Ovary (tissue), 9 donors: ENCODE data around the gene SCRN3. TPM values are rescaled to one million over a fixed set of nuclear protein-coding genes. Genes with fewer than 3 reads are reported as not detected.
A peak's percentile ranks its signal among the peaks of the same experiment; 100 is the strongest.
"Not testable (repeated sequence)": the region's sequence is repeated elsewhere in the genome, so short reads cannot be mapped to it uniquely, and the experiment has no call there.

ENCODE experiments used
- DNase-seq, 5 donors: peaks; one replicate each; pipeline ENCODE4 v3.0.0-alpha.2; 2019 to 2020
- H3K27ac ChIP-seq, 2 donors: fragments of 200-600 bp; one replicate each; pipeline versions ENCODE4 v1.5.1 to v1.8.0; 2019 to 2022
- H3K27me3 ChIP-seq: fragments of 200-600 bp; one replicate; pipeline ENCODE4 v1.8.0; 2022
- H3K36me3 ChIP-seq: fragments of 200-600 bp; sonication (generic); one replicate; pipeline ENCODE4 v1.5.1; 2019
- H3K4me1 ChIP-seq: one replicate; pipeline ENCODE4 v1.8.1; 2013; ENCODE audit warnings: mild to moderate bottlenecking, moderate library complexity; ENCODE audit not compliant: insufficient read depth
- H3K4me3 ChIP-seq: fragments of 200-600 bp; sonication (generic); one replicate; pipeline ENCODE4 v1.5.1; 2017
- H3K9me3 ChIP-seq, 2 donors: fragments of 200-600 bp in 1 of 2; sonication (generic) in 1 of 2; one replicate each; pipeline versions ENCODE4 v1.5.1 to v1.8.1; 2013 to 2019; ENCODE audit warnings: mild to moderate bottlenecking in 1 of 2, moderate library complexity in 1 of 2
- CTCF ChIP-seq, 3 donors: fragments of 450-650 bp in 2 of 3; fragments of 200-600 bp in 1 of 3; IDR thresholded peaks; one replicate each; pipeline versions ENCODE4 v1.5.1 to v1.8.0; 2016 to 2022; ENCODE audit warnings: antibody characterized with exemption in 3 of 3, mild to moderate bottlenecking in 1 of 3
- EP300 ChIP-seq: sonication (generic); formaldehyde crosslinking; IDR thresholded peaks from one replicate; pipeline ENCODE4 v1.6.1; 2017; ENCODE audit warnings: antibody characterized with exemption
- POLR2A ChIP-seq: fragments of 450-650 bp; IDR thresholded peaks from one replicate; pipeline ENCODE4 v1.6.1; 2017; ENCODE audit warnings: antibody characterized with exemption, mild to moderate bottlenecking, moderate library complexity
- WGBS, 3 donors: extraction: QIAGEN DNeasy Blood & Tissue Kit in 1 of 3; methylation state at CpG; one replicate each; pipeline versions ENCODE4 v1.1.5 to v1.1.7; 2013 to 2017; 5-methylcytosine and 5-hydroxymethylcytosine counted together
- intact Hi-C, 4 donors: fragments of 100-400 bp; cut with DNase I; formaldehyde crosslinking; loops; one replicate each; pipeline versions ENCODE4 v1.11.0 to v1.15.1; 2022 to 2023
- polyA plus RNA-seq, 2 donors: library from polyadenylated mRNA; stranded (reverse); fragments of 200-250 nt in 1 of 2; fragments of 350-450 nt in 1 of 2; fragmentation: Illumina TruSeq in 1 of 2; extraction: RNeasy Lipid Tissue Mini Kit (QIAGEN cat#74804) in 1 of 2; gene quantifications; one replicate each; pipeline ENCODE4 v1.2.3, GENCODE V29; 2013 to 2014
- total RNA-seq, 7 donors: library from RNA; depleted of rRNA in 2 of 7; stranded (reverse); fragments of >200 nt in 2 of 7; fragmentation: NEBNext Ultra II Directional in 3 of 7; extraction: Animal tissue kit (Norgen Biotek cat#: 25700) in 3 of 7; gene quantifications; one replicate each; pipeline versions ENCODE4 v1.1.0 to v1.2.4, GENCODE V29; 2016 to 2023
- donor health status: DM: no; HTN: no; CAD: no; lungs with moderate emphysema.
- donor health status: DM: no; HTN: no; CAD: no.
- donor health status: Bipolar disorder and iron deficiency.
- donor health status: DM: yes; HTN: yes; CAD: no.
- donor health status: DM: no; HTN: no; CAD: no.
- donor health status: DM: yes; HTN: yes; CAD: no.

SCRN3 gene
- total and polyA plus RNA-seq, 9 donors: 8.8 to 23.5 (median 16.5) TPM

GRCh38 chr2:174389542-174389941, 6.0 kb upstream of the SCRN3 start:
- Histone ChIP-seq H3K9me3 (no peaks in the 10 kb centered on the region), H3K4me3 (no peak overlapping the region), H3K27me3 (no peaks in the 10 kb centered on the region), H3K36me3 (no peaks in the 10 kb centered on the region), H3K27ac (no peak overlapping the region), H3K4me1 (peaks cover 2% of the 10 kb centered on the region)
- TF ChIP-seq POLR2A (no peak), CTCF (IDR thresholded peaks at IDR 0.05) (no peak), EP300 (no peak)
- WGBS, 3 donors: 90 to 96% (median 94%) methylated on average over 6 of the region's 6 CpGs
- intact Hi-C loops: loop anchor here in 1 of 4 donors (2.0 kb wide), 1 partner anchor 15 kb away; no protein-coding TSS in a partner anchor
- no peak for DNase-seq

- DNase-seq, H3K27ac ChIP-seq, H3K36me3 ChIP-seq, intact Hi-C loops, H3K9me3 ChIP-seq, H3K4me3 ChIP-seq, H3K27me3 ChIP-seq, H3K4me1 ChIP-seq: not testable (repeated sequence)
- 97 to 99% (median 98%) methylated on average over 3 of the region's 3 CpGs for WGBS, 3 donors
Measured at GRCh38 chr2:174390303-174390702, 5.2 kb upstream of the SCRN3 start.

GRCh38 chr2:174392706-174393105, 2.8 kb upstream of the SCRN3 start:
- Histone ChIP-seq H3K4me1 (peaks cover 8% of the 10 kb centered on the region), H3K4me3 (no peak overlapping the region), H3K36me3 (no peaks in the 10 kb centered on the region), H3K9me3 (no peaks in the 10 kb centered on the region), H3K27me3 (no peaks in the 10 kb centered on the region), H3K27ac (no peak overlapping the region)
- intact Hi-C loops: no loop called here
- no peak for DNase-seq
- TF ChIP-seq CTCF (IDR thresholded peaks at IDR 0.05) (no peak), POLR2A (no peak)

GRCh38 chr2:174395969-174396630, 570 bp downstream of the SCRN3 start:
- Histone ChIP-seq H3K4me1 (peaks cover 8% of the 10 kb centered on the region), H3K27me3 (no peaks in the 10 kb centered on the region), H3K9me3 (no peaks in the 10 kb centered on the region), H3K36me3 (no peaks in the 10 kb centered on the region), H3K4me3 (peak overlapping the region; percentile 52), H3K27ac (peak overlapping the region; percentile 55 to 64)
- no peak for DNase-seq
- intact Hi-C loops: no loop called here
- TF ChIP-seq POLR2A (no peak), EP300 (no peak), CTCF (IDR thresholded peaks at IDR 0.05) (no peak)
- WGBS, 3 donors: 14 to 16% (median 14%) methylated on average over 27 of the region's 27 CpGs

GRCh38 chr2:174397773-174398172, 2.2 kb downstream of the SCRN3 start:
- 82 to 83% (median 83%) methylated on average over 3 of the region's 3 CpGs for WGBS, 3 donors
- Histone ChIP-seq H3K27me3 (no peaks in the 10 kb centered on the region), H3K4me3 (no peak overlapping the region), H3K9me3 (no peaks in the 10 kb centered on the region), H3K27ac (no peak overlapping the region), H3K4me1 (peaks cover 8% of the 10 kb centered on the region), H3K36me3 (no peaks in the 10 kb centered on the region)
- no peak for TF ChIP-seq EP300
- no peak for TF ChIP-seq POLR2A
- TF ChIP-seq CTCF (IDR thresholded peaks at IDR 0.05): no peak
- intact Hi-C loops: no loop called here
- no peak for DNase-seq
